Neural cell (in vitro differentiated cells): ENCODE data around the gene CNTNAP2.

Experiments used
- CTCF ChIP-seq: fragments of 450-650 bp; IDR thresholded peaks from 2 replicates; pipeline ENCODE4 v1.5.1; 2014; ENCODE audit warnings: antibody characterized with exemption, mild to moderate bottlenecking, moderate library complexity; ENCODE audit not compliant: poor library complexity, severe bottlenecking
- EP300 ChIP-seq: fragments of 450-650 bp; conservative IDR thresholded peaks from 2 replicates; pipeline ENCODE4 v1.6.1; 2014; ENCODE audit warnings: antibody characterized with exemption, mild to moderate bottlenecking, moderate library complexity; ENCODE audit not compliant: poor library complexity, severe bottlenecking
- EZH2 ChIP-seq: fragments of 200-600, 300-800 bp; shearing (Covaris generic), sonication (generic); IDR thresholded peaks from 2 replicates; pipeline ENCODE4 v1.6.1; 2014; ENCODE audit warnings: antibody characterized with exemption, low read length, borderline replicate concordance, mild to moderate bottlenecking; ENCODE audit not compliant: insufficient read depth, poor library complexity, severe bottlenecking
- POLR2AphosphoS5 ChIP-seq: IDR thresholded peaks from 2 replicates; pipeline ENCODE4 v1.6.1; 2012
- RAD21 ChIP-seq: fragments of 450-650 bp; conservative IDR thresholded peaks from 2 replicates; pipeline ENCODE4 v1.6.1; 2014; ENCODE audit warnings: antibody characterized with exemption, mild to moderate bottlenecking, moderate library complexity
- REST ChIP-seq: IDR thresholded peaks from 2 replicates; pipeline ENCODE4 v1.6.1; 2012; ENCODE audit warnings: borderline replicate concordance
- SMC3 ChIP-seq: fragments of 450-650 bp; conservative IDR thresholded peaks from 2 replicates; pipeline ENCODE4 v1.6.1; 2014; ENCODE audit warnings: antibody characterized with exemption, mild to moderate bottlenecking, moderate library complexity; ENCODE audit not compliant: poor library complexity

GRCh38 chr7:146116521-146117222, at the start of gene CNTNAP2:
- no peak for TF ChIP-seq EP300
- TF ChIP-seq EZH2: no peak
- TF ChIP-seq POLR2AphosphoS5: no peak
- peak; percentile 45 for TF ChIP-seq RAD21
- peak; percentile 33 for TF ChIP-seq CTCF
- peak; percentile 73 for TF ChIP-seq REST
- TF ChIP-seq SMC3: peak; percentile 52
